Measurements from ENCODE around the gene PDHA1.

The PDHA1 gene

GRCh38 chrX:19377799-19378198, 34.1 kb downstream of the PDHA1 start:
- no peak for TF ChIP-seq CTCF (IDR thresholded peaks at IDR 0.05)

DNA sequence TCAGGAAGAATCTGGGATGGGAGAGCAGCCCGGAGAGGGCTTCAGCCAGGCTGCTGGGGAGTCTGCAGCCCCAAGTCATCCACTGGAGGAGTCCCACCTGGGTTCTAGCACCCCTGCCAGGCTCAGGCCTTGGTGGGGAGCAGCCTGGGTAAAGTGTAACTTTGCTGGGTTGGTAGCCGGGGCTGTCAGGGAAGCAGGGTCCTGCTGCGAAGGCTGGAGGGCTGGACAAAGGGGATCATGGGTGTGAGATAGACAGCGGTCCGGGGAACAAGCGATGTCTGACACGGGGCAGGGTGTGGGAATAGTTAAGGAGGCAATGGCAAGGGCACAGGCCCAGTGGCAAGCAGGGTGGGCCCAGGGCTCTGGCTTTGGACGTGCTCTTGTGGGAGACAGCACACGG, 37.6 kb downstream of the PDHA1 start:
- no peak for TF ChIP-seq CTCF (IDR thresholded peaks at IDR 0.05)

DNA sequence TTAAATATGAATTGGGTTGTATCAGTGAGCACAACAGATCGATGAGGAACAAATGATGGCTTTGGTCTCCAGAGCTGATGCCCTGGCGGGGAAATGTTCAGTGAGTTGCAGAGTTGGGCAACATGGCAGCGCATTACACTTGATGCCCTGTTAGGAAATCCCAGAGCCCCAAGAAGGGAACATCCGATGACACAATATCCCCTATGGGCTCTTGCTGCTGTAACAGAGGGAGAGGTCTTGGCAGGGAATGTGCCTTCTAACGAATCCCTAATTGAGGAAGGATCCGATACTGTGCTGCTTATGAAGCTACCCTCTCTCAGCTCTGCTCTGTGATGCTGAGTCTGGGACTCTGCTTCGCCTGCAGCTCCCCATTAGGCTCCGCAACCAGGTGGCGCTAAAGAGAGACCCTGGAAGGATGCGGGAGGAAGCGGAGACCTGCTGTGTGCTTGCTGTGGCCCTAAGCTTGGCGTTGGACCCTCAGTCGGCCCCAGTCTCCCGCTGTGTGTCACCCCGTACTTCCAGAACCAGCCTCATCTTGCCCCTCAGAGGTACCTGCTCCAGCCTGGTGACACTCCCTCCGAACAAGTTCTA, 38.9 kb downstream of the PDHA1 start:
- TF ChIP-seq CTCF (IDR thresholded peaks at IDR 0.05): peak; percentile 54

GRCh38 chrX:19386679-19387078, 43.0 kb downstream of the PDHA1 start:
- no peak for TF ChIP-seq CTCF (IDR thresholded peaks at IDR 0.05)

- no peak for TF ChIP-seq CTCF (IDR thresholded peaks at IDR 0.05)
These were observed 44.4 kb downstream of the PDHA1 start for GRCh38 chrX:19388064-19388679.

DNA sequence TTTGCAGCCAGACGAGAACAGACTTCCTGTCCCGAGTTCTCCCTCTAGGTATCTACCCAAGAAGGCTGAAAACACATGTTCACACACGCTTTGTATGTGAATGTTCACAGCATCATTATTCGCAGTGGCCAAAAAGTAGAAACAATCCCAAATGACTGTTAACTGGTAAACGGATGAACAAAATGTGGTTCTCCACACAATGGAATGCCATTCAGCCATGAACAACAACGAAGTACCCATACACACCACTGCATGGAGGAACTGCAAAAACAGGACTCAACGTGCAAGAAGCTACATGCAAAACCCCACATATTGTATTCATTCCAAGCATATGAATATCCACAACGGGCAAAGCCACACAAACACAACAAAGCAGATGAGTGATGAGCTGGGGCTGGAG, 45.0 kb downstream of the PDHA1 start:
- TF ChIP-seq CTCF (IDR thresholded peaks at IDR 0.05): no peak

DNA sequence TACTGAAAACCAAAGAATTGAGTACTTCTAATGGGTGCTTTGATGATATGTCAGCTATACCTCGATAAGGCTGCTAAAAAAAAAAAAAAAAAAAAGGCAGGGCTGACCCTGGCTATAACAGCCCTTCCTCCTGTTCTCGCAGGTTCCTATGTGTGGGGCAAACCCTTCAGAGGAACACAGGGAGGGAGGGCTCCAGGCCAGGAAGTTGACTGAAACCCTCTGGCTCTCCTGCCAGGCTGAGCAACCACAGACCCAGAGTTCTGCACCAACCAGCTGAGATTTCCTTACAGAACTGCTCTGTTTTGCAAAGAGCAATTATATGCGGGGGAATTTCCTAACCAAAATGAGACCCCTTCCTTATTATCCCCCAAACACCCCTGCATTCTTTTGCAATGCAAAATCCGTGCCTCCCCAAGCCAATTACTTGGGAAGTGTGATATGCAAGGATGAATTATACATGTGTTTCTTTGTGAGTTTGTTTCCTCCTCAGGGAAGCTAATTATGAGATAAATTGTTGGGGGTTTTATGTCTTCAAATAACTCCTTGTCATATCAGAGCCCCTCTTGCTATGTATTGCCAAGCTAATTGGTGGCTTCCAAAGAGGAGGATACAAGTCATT, 45.6 kb downstream of the PDHA1 start:
- no peak for TF ChIP-seq CTCF (IDR thresholded peaks at IDR 0.05)
